T47D (cell line): ENCODE measurements around the gene ADAMTSL3.

Source experiments
- DNase-seq, 2 experiments: peaks; one replicate each; pipeline versions ENCODE4 v3.0.0 to v3.0.0-alpha.2; 2011 to 2012; ENCODE audit warnings: low read depth in 1 of 2, low spot score in 1 of 2
- JUND ChIP-seq: IDR thresholded peaks from 2 replicates; pipeline ENCODE4 v1.6.1; 2012; ENCODE audit warnings: low read depth
- in situ Hi-C: cut with HindIII; loops from 2 replicates; pipeline ENCODE4 v1.10.0; 2016; ENCODE audit warnings: low sequenced_read_pairs, low pct_unique_long_range_greater_than_20kb

ADAMTSL3 gene

GRCh38 chr15:83866692-83867091 is 212.8 kb downstream of the ADAMTSL3 start:
- DNase-seq = no peak
- TF ChIP-seq JUND = no peak
- in situ Hi-C loops = no loop called here

GRCh38 chr15:83869341-83869740 is 215.4 kb downstream of the ADAMTSL3 start:
- no peak for DNase-seq
- in situ Hi-C loops = no loop called here

GRCh38 chr15:83871808-83872559 is 218.1 kb downstream of the ADAMTSL3 start:
- in situ Hi-C loops = no loop called here
- DNase-seq = no peak
- TF ChIP-seq JUND = no peak

More at GRCh38 chr15:83869341-83869740, 215.4 kb downstream of the ADAMTSL3 start:
- no peak for TF ChIP-seq JUND

- no peak for TF ChIP-seq JUND
- no peak for DNase-seq
- in situ Hi-C loops = no loop called here
Measured at GRCh38 chr15:83873966-83874365, 220.0 kb downstream of the ADAMTSL3 start.

- no peak for TF ChIP-seq JUND
- in situ Hi-C loops = no loop called here
- no peak for DNase-seq
Measured at GRCh38 chr15:83880529-83880928, 226.6 kb downstream of the ADAMTSL3 start.

GRCh38 chr15:83881156-83881555 is 227.2 kb downstream of the ADAMTSL3 start:
- no peak for TF ChIP-seq JUND
- in situ Hi-C loops = no loop called here
- DNase-seq = no peak

GRCh38 chr15:83886321-83886720 is 232.4 kb downstream of the ADAMTSL3 start:
- no peak for TF ChIP-seq JUND
- DNase-seq = no peak
- in situ Hi-C loops = no loop called here

- TF ChIP-seq JUND = no peak
- in situ Hi-C loops = no loop called here
- DNase-seq = no peak
Measured at GRCh38 chr15:83887404-83887803, 233.5 kb downstream of the ADAMTSL3 start.

- TF ChIP-seq JUND = no peak
- in situ Hi-C loops = no loop called here
- DNase-seq = no peak
Measured at GRCh38 chr15:83887961-83888360, 234.0 kb downstream of the ADAMTSL3 start.

GRCh38 chr15:83889995-83890394 is 236.1 kb downstream of the ADAMTSL3 start:
- DNase-seq = no peak
- TF ChIP-seq JUND = no peak
- in situ Hi-C loops = no loop called here

GRCh38 chr15:83890587-83890986 is 236.7 kb downstream of the ADAMTSL3 start:
- no peak for TF ChIP-seq JUND
- DNase-seq = no peak
- in situ Hi-C loops = no loop called here

- no peak for DNase-seq
- TF ChIP-seq JUND = no peak
- in situ Hi-C loops = no loop called here
Measured at GRCh38 chr15:83892498-83892897, 238.6 kb downstream of the ADAMTSL3 start.

GRCh38 chr15:83893308-83893707 is 239.4 kb downstream of the ADAMTSL3 start:
- DNase-seq = no peak
- in situ Hi-C loops = no loop called here
- no peak for TF ChIP-seq JUND

- no peak for TF ChIP-seq JUND
- in situ Hi-C loops = no loop called here
- DNase-seq = no peak
Measured at GRCh38 chr15:83897037-83897436, 243.1 kb downstream of the ADAMTSL3 start.

GRCh38 chr15:83898361-83898760 is 244.4 kb downstream of the ADAMTSL3 start:
- in situ Hi-C loops = no loop called here
- no peak for DNase-seq
- TF ChIP-seq JUND = no peak
